Stimulated activated CD4-positive, alpha-beta T cell treated with anti-CD3 and anti-CD28 coated beads, Interleukin-2, amount 100 ng/mL, for 24 hours (primary cell): ENCODE data around the gene C11orf24.
"Not testable (repeated sequence)": the region's sequence is repeated elsewhere in the genome, so short reads cannot be mapped to it uniquely, and the experiment has no call there.

ENCODE experiments used
- DNase-seq, 2 donors: peaks; one replicate each; pipeline ENCODE4 v3.0.0-alpha.2; 2020

The C11orf24 gene

DNA sequence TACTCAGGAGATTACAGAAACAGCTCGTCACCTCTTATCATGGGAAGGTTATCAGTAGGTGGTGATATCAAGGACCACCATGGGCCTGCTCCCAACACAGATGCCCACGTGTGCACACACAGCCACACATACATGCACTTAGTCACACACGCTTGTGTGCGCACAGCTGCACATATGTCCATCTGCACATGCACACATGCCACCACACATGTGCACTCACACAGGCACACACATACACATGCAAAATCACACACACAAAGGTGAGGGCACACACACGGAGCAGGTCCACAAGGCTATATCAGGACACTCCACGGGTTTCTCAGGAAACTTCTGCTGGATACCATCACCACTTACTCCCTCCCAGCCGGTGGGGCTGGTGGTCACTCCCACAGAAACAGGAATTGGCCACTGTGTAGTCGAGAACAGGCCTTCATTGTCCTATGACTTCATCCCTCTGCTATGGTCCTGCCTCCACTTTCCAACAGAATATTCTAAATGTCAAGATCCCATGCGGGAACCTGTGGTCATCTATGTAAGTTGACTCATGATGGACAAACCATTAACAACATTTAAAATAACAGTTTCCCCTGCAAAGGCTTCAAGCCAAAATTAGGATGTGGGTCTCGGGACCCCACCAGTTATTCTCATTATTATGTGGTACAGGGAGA lies 2.2 kb downstream of the C11orf24 start:
- DNase-seq: no peak

GRCh38 chr11:68267881-68268240 lies 3.9 kb downstream of the C11orf24 start:
- DNase-seq: no peak

DNA sequence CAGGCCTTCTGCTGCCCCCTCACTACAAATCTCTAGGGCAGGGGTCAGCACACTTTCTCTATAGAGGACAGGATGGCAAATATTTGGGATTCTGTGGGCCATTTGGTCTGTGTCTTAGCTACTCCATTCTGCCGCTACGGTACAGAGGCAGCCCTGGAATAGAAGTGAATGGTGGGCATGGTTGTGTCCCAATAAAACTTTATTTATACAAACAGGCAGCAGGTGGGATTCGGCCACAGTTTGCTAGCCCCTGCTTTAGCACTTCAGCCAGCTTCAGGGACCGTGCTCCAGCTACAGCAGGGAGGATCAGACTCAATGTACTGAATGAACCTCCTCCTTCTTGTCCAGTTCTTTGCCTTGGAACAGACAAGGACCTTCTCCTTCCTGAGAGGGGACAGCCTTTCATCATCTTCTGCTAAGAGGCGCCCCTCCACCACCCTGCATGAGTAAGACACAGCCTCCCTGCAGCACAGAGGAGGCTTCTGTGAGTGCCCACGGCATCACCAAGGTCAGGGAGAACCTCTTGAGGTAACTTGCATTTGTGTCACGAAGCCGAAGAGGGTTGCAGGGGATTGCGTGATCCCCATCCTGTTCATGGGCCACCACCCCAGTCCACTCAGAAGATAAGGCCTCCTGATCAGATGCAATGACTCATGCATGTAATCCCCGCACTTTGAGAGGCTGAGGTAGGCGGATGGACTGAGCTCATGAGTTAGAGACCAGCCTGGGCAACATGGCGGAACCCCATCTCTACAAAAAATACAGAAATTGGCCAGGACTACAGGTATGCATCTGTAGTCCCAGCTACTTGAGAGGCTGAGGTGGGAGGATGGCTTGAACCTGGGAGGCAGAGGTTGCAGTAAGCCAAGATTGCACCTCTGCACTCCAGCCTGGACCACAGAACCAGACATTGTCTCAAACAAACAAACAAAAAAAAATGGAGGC lies 4.6 kb downstream of the C11orf24 start:
- no peak for DNase-seq

- no peak for DNase-seq
These were observed 5.5 kb downstream of the C11orf24 start for GRCh38 chr11:68266121-68266891.

GRCh38 chr11:68264741-68265540 lies 6.8 kb downstream of the C11orf24 start:
- no peak for DNase-seq

DNA sequence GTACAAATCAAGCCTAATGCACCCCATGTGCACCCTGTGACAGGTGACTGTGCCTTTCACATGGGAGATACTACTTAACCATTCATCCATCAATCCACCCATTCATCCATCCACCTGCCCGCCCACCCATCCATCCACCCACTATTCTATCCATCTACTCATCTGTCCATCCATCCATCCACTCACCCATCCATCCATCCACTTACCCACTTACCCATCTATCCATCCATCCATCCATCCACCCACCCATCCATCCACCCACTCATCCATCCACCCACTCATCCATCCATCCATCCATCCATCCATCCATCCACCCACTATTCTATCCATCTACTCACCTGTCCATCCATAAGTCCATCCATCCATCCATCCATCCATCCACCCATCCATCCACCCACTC lies 7.5 kb downstream of the C11orf24 start:
- no peak for DNase-seq

GRCh38 chr11:68263444-68264035 lies 8.2 kb downstream of the C11orf24 start:
- no peak for DNase-seq

DNA sequence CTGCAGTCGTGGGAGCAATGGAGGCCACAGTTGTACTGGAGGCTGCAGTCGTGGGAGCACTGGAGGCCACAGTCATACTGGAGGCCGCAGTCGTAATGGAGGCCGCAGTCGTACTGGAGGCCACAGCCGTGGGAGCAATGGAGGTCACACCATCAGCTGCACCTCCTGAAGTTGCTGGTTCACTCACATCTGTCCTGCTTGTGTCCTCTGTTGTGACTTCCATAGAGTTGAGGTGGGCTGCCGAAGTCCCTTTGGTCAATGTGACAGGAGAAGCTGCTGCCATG lies 9.3 kb downstream of the C11orf24 start:
- no peak for DNase-seq

- no peak for DNase-seq
These were observed 9.8 kb downstream of the C11orf24 start for GRCh38 chr11:68261749-68262543.

GRCh38 chr11:68261006-68261405 lies 10.8 kb downstream of the C11orf24 start:
- DNase-seq: no peak

DNA sequence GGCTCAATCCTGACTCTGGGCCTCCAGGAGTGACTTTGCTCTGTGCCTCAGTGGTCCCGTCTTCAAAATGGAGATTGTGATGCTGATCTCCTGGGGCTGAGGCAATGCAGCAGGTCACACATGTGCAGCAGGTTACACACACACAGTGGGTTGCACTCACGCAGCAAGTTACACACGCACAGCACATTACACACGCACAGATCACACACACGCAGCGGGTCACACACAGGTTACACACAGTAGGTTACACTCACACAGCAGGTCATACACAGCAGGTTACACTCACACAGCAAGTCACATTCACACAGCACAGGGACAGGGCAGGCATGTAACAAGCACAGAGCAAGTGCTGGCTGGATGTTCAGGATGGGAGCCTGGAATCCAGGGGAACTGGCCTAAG lies 11.3 kb downstream of the C11orf24 start:
- no peak for DNase-seq

DNA sequence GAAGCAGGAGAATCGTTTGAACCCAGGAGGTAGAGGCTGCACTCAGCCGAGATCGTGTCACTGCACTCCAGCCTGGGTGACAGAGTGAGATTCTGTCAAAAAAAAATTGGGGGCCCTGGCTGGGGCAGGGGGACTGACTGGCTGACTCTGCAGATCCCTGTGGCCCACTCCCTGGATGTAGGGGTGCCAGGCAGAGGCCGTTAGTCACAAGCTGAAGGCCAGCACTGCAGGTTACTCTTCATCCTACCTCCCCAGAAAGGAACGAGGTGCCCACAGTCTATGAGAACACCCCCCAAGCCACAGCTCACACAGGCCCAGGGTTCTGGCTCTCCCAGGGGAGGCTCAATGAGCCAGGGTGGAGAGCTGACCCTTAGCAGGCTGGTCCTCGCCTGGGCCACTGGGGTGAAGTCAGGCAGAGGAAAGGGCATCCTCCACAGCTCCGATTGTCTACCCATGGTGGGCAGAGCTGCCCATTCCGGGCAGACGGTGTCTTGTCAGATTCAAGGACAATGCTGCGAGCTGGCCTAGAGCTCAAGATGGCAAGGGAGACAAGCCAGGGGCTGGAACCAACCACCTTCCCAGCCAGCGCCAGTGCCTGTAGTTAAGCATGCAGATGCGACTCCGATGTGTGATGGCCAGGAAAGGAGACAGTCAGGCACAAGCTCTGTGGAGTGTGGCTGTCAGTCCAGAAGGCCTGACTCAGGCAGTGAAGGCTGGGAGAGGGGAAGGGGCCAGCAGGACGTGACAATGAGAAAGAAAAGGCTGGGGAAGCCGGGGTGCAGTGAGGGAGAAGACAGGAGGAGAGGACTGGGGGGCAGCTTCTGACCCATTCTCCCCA lies 12.4 kb downstream of the C11orf24 start:
- DNase-seq: no peak

- no peak for DNase-seq
These were observed 13.4 kb downstream of the C11orf24 start for GRCh38 chr11:68258363-68258765.

GRCh38 chr11:68257477-68258362 lies 14.1 kb downstream of the C11orf24 start:
- peak; percentile 98 for DNase-seq

- no peak for DNase-seq
These were observed 15.4 kb downstream of the C11orf24 start for GRCh38 chr11:68256331-68256741.

DNA sequence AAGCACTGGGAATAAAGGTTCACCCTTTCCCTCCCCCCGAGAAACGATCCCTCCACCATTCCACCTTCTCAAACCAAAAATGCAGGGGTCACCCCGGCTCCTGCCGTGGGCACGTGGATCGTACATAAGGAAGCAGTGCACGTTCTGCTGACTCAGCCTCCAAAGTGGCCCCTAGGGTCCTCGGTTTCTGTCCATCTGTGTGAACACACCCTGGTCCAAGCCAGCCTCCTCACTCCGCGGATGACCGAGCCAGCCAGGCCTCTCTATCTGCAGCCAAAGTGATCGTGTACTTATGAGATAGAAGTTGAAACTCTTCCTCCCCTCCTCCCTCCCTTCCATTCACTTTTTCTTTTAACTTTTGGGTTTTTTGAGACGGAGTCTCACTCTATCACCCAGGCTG lies 16.2 kb downstream of the C11orf24 start:
- no peak for DNase-seq

DNA sequence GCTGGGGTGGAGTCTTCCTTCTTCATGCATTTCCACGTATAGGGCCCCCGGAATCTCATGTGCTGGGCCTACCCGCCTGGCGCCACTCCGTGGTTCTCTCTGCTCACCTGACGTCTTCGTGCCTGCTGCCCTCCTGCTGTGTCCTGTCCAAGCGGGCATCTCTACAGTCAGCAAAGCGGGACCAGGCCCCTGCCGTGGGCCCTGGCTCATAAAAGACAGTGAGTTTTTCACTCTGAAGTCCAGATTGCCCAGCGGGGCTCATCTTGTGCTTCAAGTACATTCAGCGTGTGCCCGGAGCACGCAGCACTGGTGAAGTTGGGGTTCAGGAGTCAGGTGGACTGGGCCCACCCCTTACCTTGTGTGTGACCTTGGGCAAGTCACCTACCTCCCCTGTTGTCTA lies 17.4 kb downstream of the C11orf24 start:
- DNase-seq: no peak

- DNase-seq: no peak
These were observed 20.0 kb downstream of the C11orf24 start for GRCh38 chr11:68251765-68252164.

DNA sequence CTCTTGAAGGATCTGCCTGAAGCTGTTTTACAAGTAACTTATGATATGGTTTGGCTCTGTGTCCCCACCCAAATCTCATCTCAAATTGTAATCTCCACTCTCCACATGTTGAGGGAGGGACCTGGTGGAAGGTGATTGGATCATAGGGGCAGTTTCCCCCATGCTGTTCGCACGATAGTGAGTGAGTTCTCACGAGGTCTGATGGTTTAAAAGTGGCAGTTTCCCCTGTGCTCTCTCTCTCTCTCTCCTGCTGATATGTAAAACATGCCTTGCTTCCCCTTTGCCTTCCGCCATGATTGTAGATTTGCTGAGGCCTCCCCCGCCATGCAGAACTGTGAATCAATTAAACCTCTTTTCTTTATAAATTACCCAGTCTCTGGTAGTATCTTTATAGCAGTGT lies 26.9 kb downstream of the C11orf24 start:
- DNase-seq: not testable (repeated sequence)

GRCh38 chr11:68243847-68244246 lies 27.9 kb downstream of the C11orf24 start:
- not testable (repeated sequence) for DNase-seq
